MV-4-11 (cell line): ENCODE data around the gene AKR1C3.
"Not testable (repeated sequence)": the region's sequence is repeated elsewhere in the genome, so short reads cannot be mapped to it uniquely, and the experiment has no call there.

Experiments used
- DNase-seq: peaks from one replicate; lab custom pipeline; 2025; lab: John Stamatoyannopoulos, UW

AKR1C3 gene

GRCh38 chr10:5136468-5137087 lies 42.4 kb downstream of the AKR1C3 start:
- DNase-seq = no peak

- DNase-seq = not testable (repeated sequence)
These were observed 43.5 kb downstream of the AKR1C3 start for GRCh38 chr10:5137699-5138098.

GRCh38 chr10:5142199-5142598 lies 48.0 kb downstream of the AKR1C3 start:
- DNase-seq = no peak

GRCh38 chr10:5143137-5143536 lies 48.9 kb downstream of the AKR1C3 start:
- no peak for DNase-seq

- DNase-seq = no peak
These were observed 52.7 kb downstream of the AKR1C3 start for GRCh38 chr10:5146920-5147254.

- DNase-seq = no peak
These were observed 53.2 kb downstream of the AKR1C3 start for GRCh38 chr10:5147255-5147980.

- no peak for DNase-seq
These were observed 53.9 kb downstream of the AKR1C3 start for GRCh38 chr10:5147981-5148677.

GRCh38 chr10:5148678-5149032 lies 54.4 kb downstream of the AKR1C3 start:
- no peak for DNase-seq

GRCh38 chr10:5151076-5151475 lies 56.9 kb downstream of the AKR1C3 start:
- DNase-seq = no peak

- no peak for DNase-seq
These were observed 61.7 kb downstream of the AKR1C3 start for GRCh38 chr10:5155951-5156350.
